K562 (cell line): ENCODE measurements around the gene OR5K1. TPM values are rescaled to one million over a fixed set of nuclear protein-coding genes. Genes with fewer than 3 reads are reported as not detected.
A peak's percentile ranks its signal among the peaks of the same experiment; 100 is the strongest.

ENCODE experiments used
- ATAC-seq: fragments of 200-7000 bp; cut with Tn5 transposase; 3 replicates; pipeline ENCODE4 v1.9.1; 2020; ENCODE audit warnings: moderate library complexity
- BruUV-seq: library from RNA; stranded (reverse); fragments of 400-500 nt; replicated peaks from 2 replicates; lab custom pipeline; 2021; lab: Mats Ljungman, UMichigan
- CTCF ChIA-PET: fragments of 300-600 bp; formaldehyde crosslinking; extraction: SDS; loops from one replicate; lab custom pipeline; 2021; ENCODE audit warnings: low intra/inter-chr PET ratio; lab: Yijun Ruan, JAX
- POLR2A ChIA-PET: fragments of 300-600, 350-650 bp; sonication (Branson Sonifier 250); formaldehyde crosslinking; extraction: SDS; loops from one replicate; lab custom pipeline; 2021; ENCODE audit warnings: antibody characterized with exemption, inconsistent platforms; lab: Yijun Ruan, JAX
- DNase-seq, 4 experiments: peaks; one replicate each; pipeline versions ENCODE4 v3.0.0 to v3.0.0-alpha.2; 2011 to 2018; ENCODE audit warnings: low spot score in 3 of 4, mixed read lengths in 3 of 4; ENCODE audit errors: extremely low read depth in 1 of 4
- FAIRE-seq: peaks from 2 replicates; lab custom pipeline; 2011; peaks lifted over from hg19 to GRCh38; lab: Jason Lieb, UNC
- H2AFZ ChIP-seq: 2 replicates; pipeline ENCODE4 v1.6.0; 2011; ENCODE audit warnings: low read depth, low read length, control low read depth, inconsistent platforms
- H3K27ac ChIP-seq: fragments of 200-600 bp; 3 replicates; pipeline ENCODE4 v1.8.0; 2011; ENCODE audit warnings: low read depth, mild to moderate bottlenecking, control low read depth, inconsistent platforms, low read length, moderate library complexity, mixed read lengths; ENCODE audit errors: extremely low read depth
- H3K27me3 ChIP-seq, 2 experiments: fragments of 300-600 bp in 1 of 2; 2 replicates in 1 of 2; 3 replicates in 1 of 2; pipeline versions ENCODE4 v1.6.0 to v1.8.0; 2011; ENCODE audit warnings: inconsistent platforms in 2 of 2, low read length in 2 of 2, mild to moderate bottlenecking in 1 of 2, mixed read lengths in 1 of 2, moderate library complexity in 1 of 2; ENCODE audit not compliant: control insufficient read depth in 2 of 2, insufficient read depth in 2 of 2
- H3K36me3 ChIP-seq: fragments of 300-600 bp; 3 replicates; pipeline ENCODE4 v1.8.0; 2011; ENCODE audit warnings: mild to moderate bottlenecking, low read length, inconsistent platforms; ENCODE audit not compliant: control insufficient read depth, insufficient read depth
- H3K4me1 ChIP-seq, 2 experiments: fragments of 200-600 bp in 1 of 2; replicated peaks in 1 of 2; 2 replicates in 1 of 2; 3 replicates in 1 of 2; pipeline versions ENCODE4 v1.5.1 to v1.8.0; 2011; ENCODE audit warnings: inconsistent platforms in 2 of 2, low read length in 2 of 2, mild to moderate bottlenecking in 1 of 2, mixed read lengths in 1 of 2, moderate library complexity in 1 of 2; ENCODE audit not compliant: control insufficient read depth in 2 of 2, insufficient read depth in 2 of 2
- H3K4me2 ChIP-seq: 2 replicates; pipeline ENCODE4 v1.6.1; 2011; ENCODE audit warnings: low read length, control low read depth, inconsistent platforms, mixed read lengths; ENCODE audit not compliant: insufficient read depth
- H3K4me3 ChIP-seq: fragments of 200-600 bp; sonication (generic), shearing (Covaris generic); 2 replicates; pipeline ENCODE4 v1.5.1; 2016; ENCODE audit warnings: control low read depth, inconsistent platforms
- H3K79me2 ChIP-seq: fragments of 200-600 bp; 3 replicates; pipeline ENCODE4 v1.8.0; 2011; ENCODE audit warnings: low read length, inconsistent platforms; ENCODE audit not compliant: control insufficient read depth, insufficient read depth
- H3K9ac ChIP-seq, 2 experiments: 2 replicates each; pipeline versions ENCODE4 v1.6.0 to v1.6.1; 2011; ENCODE audit warnings: low read depth in 2 of 2, low read length in 2 of 2, control low read depth in 1 of 2, inconsistent platforms in 1 of 2, mild to moderate bottlenecking in 1 of 2, mixed read lengths in 1 of 2; ENCODE audit not compliant: insufficient read depth in 1 of 2
- H3K9me1 ChIP-seq: one replicate; pipeline ENCODE4 v1.6.0; 2011; ENCODE audit warnings: inconsistent platforms, mild to moderate bottlenecking, low read length, moderate library complexity; ENCODE audit not compliant: control insufficient read depth, insufficient read depth
- H3K9me3 ChIP-seq: replicated peaks from 2 replicates; pipeline ENCODE4 v1.5.1; 2011; ENCODE audit warnings: low read depth, low read length, inconsistent platforms; ENCODE audit not compliant: control insufficient read depth, insufficient read depth
- H4K20me1 ChIP-seq: replicated peaks from 2 replicates; pipeline ENCODE4 v1.6.1; 2011; ENCODE audit warnings: low read length, inconsistent platforms, mixed read lengths; ENCODE audit not compliant: control insufficient read depth, insufficient read depth
- AFF1 ChIP-seq, 2 experiments: fragments of 450-650 bp; IDR thresholded peaks; 2 replicates each; pipeline ENCODE4 v1.6.1; 2018; ENCODE audit warnings: mild to moderate bottlenecking in 2 of 2, low read depth in 1 of 2; ENCODE audit not compliant: partially characterized antibody in 2 of 2
- CHCHD3 ChIP-seq: fragments of 250-450 bp; sonication (Bioruptor Pico); IDR thresholded peaks from 2 replicates; pipeline ENCODE4 v2.1.2; 2022; ENCODE audit warnings: mild to moderate bottlenecking
- E2F8 ChIP-seq: fragments of 450-650 bp; IDR thresholded peaks from 2 replicates; pipeline ENCODE4 v1.7.1; 2018; ENCODE audit warnings: mild to moderate bottlenecking, low read depth; ENCODE audit not compliant: partially characterized antibody
- MED1 ChIP-seq: sonication (generic); formaldehyde crosslinking; IDR thresholded peaks from 2 replicates; pipeline ENCODE4 v1.8.1; 2023; ENCODE audit warnings: missing genetic modification reagents, borderline replicate concordance
- NBN ChIP-seq: fragments of 450-650 bp; IDR thresholded peaks from 2 replicates; pipeline ENCODE4 v1.6.1; 2016; ENCODE audit warnings: low read depth, mild to moderate bottlenecking
- NFE2 ChIP-seq: IDR thresholded peaks from 2 replicates; pipeline ENCODE4 v1.6.1; 2014; ENCODE audit warnings: antibody characterized with exemption, low read depth
- NFIC ChIP-seq: fragments of 450-650 bp; IDR thresholded peaks from 2 replicates; pipeline ENCODE4 v1.6.1; 2017; ENCODE audit warnings: mild to moderate bottlenecking, inconsistent platforms
- NFRKB ChIP-seq: fragments of 450-650 bp; IDR thresholded peaks from 2 replicates; pipeline ENCODE4 v1.6.1; 2016; ENCODE audit warnings: low read depth
- PCBP2 ChIP-seq: fragments of 200-400 bp; formaldehyde crosslinking; IDR thresholded peaks from 2 replicates; pipeline ENCODE4 v1.6.1; 2018; ENCODE audit warnings: low read length, low read depth, mild to moderate bottlenecking, moderate library complexity; ENCODE audit not compliant: poor library complexity, severe bottlenecking
- ZFPM2 ChIP-seq: fragments of 250-450 bp; sonication (Bioruptor Pico); IDR thresholded peaks from 2 replicates; pipeline ENCODE4 v1.5.1; 2022; ENCODE audit warnings: mild to moderate bottlenecking
- ZNF23 ChIP-seq: fragments of 250-450 bp; sonication (Bioruptor Pico); IDR thresholded peaks from 2 replicates; pipeline ENCODE4 v1.4.0; 2020; ENCODE audit warnings: mild to moderate bottlenecking
- ZNF589 ChIP-seq: fragments of 200-800 bp; sonication (Bioruptor generic); IDR thresholded peaks from 2 replicates; pipeline ENCODE4 v1.6.1; 2016; ENCODE audit warnings: low read depth, missing genetic modification characterization, missing compliant biosample characterization
- ZNF830 ChIP-seq: fragments of 250-450 bp; sonication (Bioruptor Pico); IDR thresholded peaks from 2 replicates; pipeline ENCODE4 v1.5.0; 2021; ENCODE audit warnings: mild to moderate bottlenecking
- WGBS: fragments of 100-300 bp; shearing (Covaris generic); methylation state at CpG from one replicate; pipeline ENCODE4 v1.1.6; 2016; ENCODE audit warnings: low coverage, mixed read lengths; ENCODE audit not compliant: insufficient coverage; ENCODE audit errors: missing lambda C conversion rate; 5-methylcytosine and 5-hydroxymethylcytosine counted together
- in situ Hi-C: fragments of 300-500 bp; cut with MboI; formaldehyde crosslinking; loops from 4 replicates; pipeline ENCODE4 v1.15.0; 2018; ENCODE audit warnings: inconsistent platforms, mixed read lengths
- intact Hi-C: fragments of 100-400 bp; cut with micrococcal nuclease; formaldehyde crosslinking; loops from 2 replicates; pipeline ENCODE4 v1.14.2; 2022
- polyA plus RNA-seq, 8 experiments: library from polyadenylated mRNA; depleted of rRNA in 4 of 8; stranded (reverse) in 5 of 8; unstranded in 3 of 8; fragments of >200 nt; fragmentation: Nextera tagmentation in 2 of 8; fragmentation: Illumina TruSeq in 1 of 8; extraction: Ambion mirVana in 2 of 8; extraction: Trizol in 1 of 8; gene quantifications; 2 replicates each; pipeline versions ENCODE4 v1.2.1 to v1.2.3, GENCODE V29; 2011 to 2014; ENCODE audit warnings: inconsistent platforms in 1 of 8, missing spikeins in 1 of 8
- total RNA-seq, 7 experiments: library from RNA; depleted of rRNA in 6 of 7; stranded (reverse); fragments of >200 nt in 6 of 7; fragmentation: Illumina TruSeq in 2 of 7; extraction: Trizol in 2 of 7; gene quantifications; 2 replicates each; pipeline versions ENCODE4 v1.2.1 to v1.2.3, GENCODE V29; 2011 to 2021; ENCODE audit warnings: low replicate concordance in 1 of 7
- TF ChIP-seq, protein P1 (sequence below): fragments of 450-650 bp; IDR thresholded peaks from 2 replicates; pipeline ENCODE4 v1.6.1; 2017; ENCODE audit warnings: mild to moderate bottlenecking, moderate library complexity

Gene OR5K1
- total and polyA plus RNA-seq, 9 of the 15 experiments (the other 6 are each of a cell fraction or from before 2014, with no cell fraction given), result not detected

GRCh38 chr3:98521897-98522543 lies 59.0 kb downstream of the OR5K1 start:
- Histone ChIP-seq H4K20me1 (no peaks in the 10 kb centered on the region), H2AFZ (peak overlapping the region; percentile 77), H3K27ac (peak overlapping the region; percentile 81), H3K27me3 (no peaks in the 10 kb centered on the region), H3K36me3 (peaks cover 41% of the 10 kb centered on the region; the same call in 2 of the 3 replicates), H3K4me1 (peaks cover 0 to 7% of the 10 kb centered on the region in 2 experiments; a peak in 2 of 5 replicates), H3K9me3 (no peaks in the 10 kb centered on the region), H3K4me2 (peak overlapping the region; percentile 87), H3K4me3 (peak overlapping the region; percentile 59), H3K9ac (peak overlapping the region; percentile 88 to 89), H3K79me2 (peaks cover 36% of the 10 kb centered on the region), H3K9me1 (no peaks in the 10 kb centered on the region)
- no TSS peak for BruUV-seq
- peak; percentile 76 for ATAC-seq
- ChIA-PET CTCF (no interaction called here), POLR2A (no interaction called here)
- WGBS, result under 1% methylated on average over 16 of the region's 16 CpGs
- intact Hi-C loops, result loop anchor here (1.0 to 2.0 kb wide), 2 partner anchors 63 to 71 kb away; partner anchors contain the start of gene CPOX
- DNase-seq, result peak; percentile 9 to 60 (median 18)
- in situ Hi-C loops, result no loop called here
- peak; percentile 58 for FAIRE-seq
- peak; percentile 21; the same call in 1 of the 2 replicates for TF ChIP-seq NFE2
- TF ChIP-seq NBN, result 0 out of 2 replicates have a peak, but pooled peaks have one; percentile 12
- no peak for TF ChIP-seq E2F8
- no peak for TF ChIP-seq MED1 (CRISPR knock-in tag)
- TF ChIP-seq CHCHD3 (CRISPR knock-in tag), result no peak
- TF ChIP-seq ZFPM2, result no peak
- TF ChIP-seq ZNF830 (CRISPR knock-in tag), result no peak
- no peak for TF ChIP-seq PCBP2
- TF ChIP-seq NFRKB, result peak; percentile 72
- TF ChIP-seq, protein P1, sequence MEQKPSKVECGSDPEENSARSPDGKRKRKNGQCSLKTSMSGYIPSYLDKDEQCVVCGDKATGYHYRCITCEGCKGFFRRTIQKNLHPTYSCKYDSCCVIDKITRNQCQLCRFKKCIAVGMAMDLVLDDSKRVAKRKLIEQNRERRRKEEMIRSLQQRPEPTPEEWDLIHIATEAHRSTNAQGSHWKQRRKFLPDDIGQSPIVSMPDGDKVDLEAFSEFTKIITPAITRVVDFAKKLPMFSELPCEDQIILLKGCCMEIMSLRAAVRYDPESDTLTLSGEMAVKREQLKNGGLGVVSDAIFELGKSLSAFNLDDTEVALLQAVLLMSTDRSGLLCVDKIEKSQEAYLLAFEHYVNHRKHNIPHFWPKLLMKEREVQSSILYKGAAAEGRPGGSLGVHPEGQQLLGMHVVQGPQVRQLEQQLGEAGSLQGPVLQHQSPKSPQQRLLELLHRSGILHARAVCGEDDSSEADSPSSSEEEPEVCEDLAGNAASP, result no peak
- no peak for TF ChIP-seq AFF1 (IDR thresholded peaks at IDR 0.05; ENCODE audit: low read depth in 1 of 2, partially characterized antibody in 2 of 2)
- TF ChIP-seq ZNF23 (CRISPR knock-in tag), result no peak
- TF ChIP-seq ZNF589 (CRISPR knock-in tag), result no peak
- no peak for TF ChIP-seq NFIC
